ENCODE results near the gene HNRNPA3. TPM values are rescaled to one million over a fixed set of nuclear protein-coding genes. Genes with fewer than 3 reads are reported as not detected.

Gene HNRNPA3
- total and polyA plus RNA-seq, 2 of the 13 experiments (the other 11 are each of a cell fraction or from before 2014, with no cell fraction given): 73.3 to 97.7 TPM

GRCh38 chr2:177256695-177257094 is 44.1 kb downstream of the HNRNPA3 start:
- H4K20me1 ChIP-seq (ENCODE audit: insufficient read depth, low read length): peaks cover 100% of the 10 kb centered on the region
- peak overlapping the region in 1 of 3 experiments; percentile 43; a peak in 2 of 6 replicates for H3K4me3 ChIP-seq (replicated peaks in 1 of 3; ENCODE audit: insufficient read depth in 1 of 3, low read depth in 2 of 3, low read length in 3 of 3)
- no TSS peak for BruUV-seq (replicated peaks)
- 42% methylated on average over 3 of the region's 3 CpGs for WGBS (ENCODE audit: low lambda C conversion rate)
- FAIRE-seq (no peak), DNase-seq (ENCODE audit: low spot score) (no peak), ATAC-seq (peak; percentile 11)
- H3K36me3 ChIP-seq (replicated peaks in 1 of 2; ENCODE audit: control insufficient read depth in 1 of 2, insufficient read depth in 2 of 2, low read length in 2 of 2): peaks cover 3 to 40% of the 10 kb centered on the region in 2 experiments
- peak overlapping the region; percentile 96 for H3K4me2 ChIP-seq (ENCODE audit: low read depth, low read length)
- no peaks in the 10 kb centered on the region for H3K27me3 ChIP-seq (ENCODE audit: control insufficient read depth in 1 of 2, insufficient read depth in 2 of 2, low read length in 2 of 2)
- ChIA-PET CTCF (ENCODE audit: low intra/inter-chr PET ratio, low total read pairs) (no interaction called here), POLR2A (interaction anchor here (1.3 to 8.5 kb wide), 3 partner anchors 9 to 92 kb away, joined by 4 to 96 read pairs (median 5); partner anchors contain the start of genes HNRNPA3 and NFE2L2)
- no peak overlapping the region for H2AFZ ChIP-seq (ENCODE audit: low read length)
- peaks cover 99% of the 10 kb centered on the region for H3K79me2 ChIP-seq (ENCODE audit: insufficient read depth, low read length)
- intact Hi-C loops (cut with micrococcal nuclease; ENCODE audit: unreplicated experiment) (no loop called here), in situ Hi-C loops (cut with HindIII; ENCODE audit: extremely low pct_ligation_motif_present, low pct_unique_long_range_greater_than_20kb) (no loop called here)
- H3K9me3 ChIP-seq (ENCODE audit: low read length): no peaks in the 10 kb centered on the region
- peak overlapping the region; percentile 17; the same call in 1 of the 2 replicates for H3K9ac ChIP-seq (ENCODE audit: insufficient read depth, low read depth, low read length)
- peaks cover 100% of the 10 kb centered on the region for H3K4me1 ChIP-seq (ENCODE audit: insufficient read depth, low read length)
- H3K27ac ChIP-seq (ENCODE audit: extremely low read length, insufficient read depth, low read length): peak overlapping the region; percentile 36
- TF ChIP-seq ZNF639 (CRISPR knock-in tag; conservative IDR thresholded peaks at IDR 0.05) (no peak), ZNF235 (CRISPR knock-in tag; IDR thresholded peaks at IDR 0.05; ENCODE audit: borderline replicate concordance) (no peak), ZBTB8A (CRISPR knock-in tag; IDR thresholded peaks at IDR 0.05; ENCODE audit: borderline replicate concordance, low read depth) (no peak), DBP (CRISPR knock-in tag; IDR thresholded peaks at IDR 0.05; ENCODE audit: not compliant biosample characterization) (no peak), ZNF646 (CRISPR knock-in tag; IDR thresholded peaks at IDR 0.05) (no peak), AKNA (CRISPR knock-in tag; IDR thresholded peaks at IDR 0.05; ENCODE audit: borderline replicate concordance) (no peak), GRHL1 (CRISPR knock-in tag; conservative IDR thresholded peaks at IDR 0.05) (no peak)

Measured in HepG2 (cell line).